ENCODE data around the gene LAIR1.
"Not testable (repeated sequence)": the region's sequence is repeated elsewhere in the genome, so short reads cannot be mapped to it uniquely, and the experiment has no call there.

The LAIR1 gene

GRCh38 chr19:54387991-54388801, 23.5 kb upstream of the LAIR1 start:
- peak overlapping the region; percentile 53 to 59 (median 55) for H3K4me3 Mint-ChIP-seq
- peaks cover 10% of the 10 kb centered on the region for H3K4me1 Mint-ChIP-seq
- H3K27ac Mint-ChIP-seq, result no peak overlapping the region
- no peaks in the 10 kb centered on the region for H3K36me3 Mint-ChIP-seq (ENCODE audit: low read depth)
- peaks cover 37% of the 10 kb centered on the region for H3K27me3 Mint-ChIP-seq (ENCODE audit: low read depth)
- no peak for TF ChIP-seq CTCF (IDR thresholded peaks at IDR 0.05; ENCODE audit: unreplicated experiment in 3 of 3)
- H3K9me3 Mint-ChIP-seq, result no peaks in the 10 kb centered on the region

- no peak for TF ChIP-seq CTCF (IDR thresholded peaks at IDR 0.05; ENCODE audit: unreplicated experiment in 3 of 3)
- no peak overlapping the region for H3K4me3 Mint-ChIP-seq
- peaks cover under 1% of the 10 kb centered on the region for H3K4me1 Mint-ChIP-seq
- no peak overlapping the region for H3K27ac Mint-ChIP-seq
- no peaks in the 10 kb centered on the region for H3K36me3 Mint-ChIP-seq (ENCODE audit: low read depth)
- H3K27me3 Mint-ChIP-seq (ENCODE audit: low read depth), result peaks cover 24% of the 10 kb centered on the region
- peaks cover 3% of the 10 kb centered on the region for H3K9me3 Mint-ChIP-seq
These were observed 18.6 kb upstream of the LAIR1 start for GRCh38 chr19:54383330-54383729.

GRCh38 chr19:54382041-54382440, 17.3 kb upstream of the LAIR1 start:
- peaks cover 18% of the 10 kb centered on the region for H3K27me3 Mint-ChIP-seq (ENCODE audit: low read depth)
- H3K4me1 Mint-ChIP-seq; H3K4me3 Mint-ChIP-seq; H3K27ac Mint-ChIP-seq; H3K36me3 Mint-ChIP-seq (ENCODE audit: low read depth); H3K9me3 Mint-ChIP-seq: not testable (repeated sequence)

GRCh38 chr19:54380897-54381296, 16.2 kb upstream of the LAIR1 start:
- no peaks in the 10 kb centered on the region for H3K4me1 Mint-ChIP-seq
- H3K36me3 Mint-ChIP-seq (ENCODE audit: low read depth), result no peaks in the 10 kb centered on the region
- no peak overlapping the region for H3K4me3 Mint-ChIP-seq
- peaks cover 5% of the 10 kb centered on the region for H3K9me3 Mint-ChIP-seq
- H3K27ac Mint-ChIP-seq, result no peak overlapping the region
- no peak for TF ChIP-seq CTCF (IDR thresholded peaks at IDR 0.05; ENCODE audit: unreplicated experiment in 3 of 3)
- peaks cover 18% of the 10 kb centered on the region for H3K27me3 Mint-ChIP-seq (ENCODE audit: low read depth)

- peaks cover 19% of the 10 kb centered on the region for H3K27me3 Mint-ChIP-seq (ENCODE audit: low read depth)
- TF ChIP-seq CTCF (IDR thresholded peaks at IDR 0.05; ENCODE audit: unreplicated experiment in 3 of 3), result no peak
- no peaks in the 10 kb centered on the region for H3K36me3 Mint-ChIP-seq (ENCODE audit: low read depth)
- no peak overlapping the region for H3K27ac Mint-ChIP-seq
- H3K4me1 Mint-ChIP-seq, result no peaks in the 10 kb centered on the region
- no peak overlapping the region for H3K4me3 Mint-ChIP-seq
- peaks cover 5% of the 10 kb centered on the region for H3K9me3 Mint-ChIP-seq
These were observed 14.5 kb upstream of the LAIR1 start for GRCh38 chr19:54379187-54379678.

- TF ChIP-seq CTCF (IDR thresholded peaks at IDR 0.05; ENCODE audit: unreplicated experiment in 3 of 3), result no peak
- Mint-ChIP-seq H3K27ac (no peak overlapping the region), H3K4me1 (no peaks in the 10 kb centered on the region), H3K4me3 (no peak overlapping the region), H3K9me3 (peaks cover 5% of the 10 kb centered on the region), H3K27me3 (ENCODE audit: low read depth) (peaks cover 16% of the 10 kb centered on the region), H3K36me3 (ENCODE audit: low read depth) (no peaks in the 10 kb centered on the region)
These were observed 12.0 kb upstream of the LAIR1 start for GRCh38 chr19:54376610-54377285.

GRCh38 chr19:54375181-54375938, 10.6 kb upstream of the LAIR1 start:
- H3K27ac Mint-ChIP-seq; H3K9me3 Mint-ChIP-seq; H3K36me3 Mint-ChIP-seq (ENCODE audit: low read depth); H3K4me3 Mint-ChIP-seq; H3K4me1 Mint-ChIP-seq: not testable (repeated sequence)
- H3K27me3 Mint-ChIP-seq (ENCODE audit: low read depth), result peaks cover 12% of the 10 kb centered on the region
